ENCODE results near the gene SPNS2. TPM values are rescaled to one million over a fixed set of nuclear protein-coding genes. Genes with fewer than 3 reads are reported as not detected.

Gene SPNS2
- total RNA-seq, 1 experiment from 2014 or later, result 2.6 TPM

DNA sequence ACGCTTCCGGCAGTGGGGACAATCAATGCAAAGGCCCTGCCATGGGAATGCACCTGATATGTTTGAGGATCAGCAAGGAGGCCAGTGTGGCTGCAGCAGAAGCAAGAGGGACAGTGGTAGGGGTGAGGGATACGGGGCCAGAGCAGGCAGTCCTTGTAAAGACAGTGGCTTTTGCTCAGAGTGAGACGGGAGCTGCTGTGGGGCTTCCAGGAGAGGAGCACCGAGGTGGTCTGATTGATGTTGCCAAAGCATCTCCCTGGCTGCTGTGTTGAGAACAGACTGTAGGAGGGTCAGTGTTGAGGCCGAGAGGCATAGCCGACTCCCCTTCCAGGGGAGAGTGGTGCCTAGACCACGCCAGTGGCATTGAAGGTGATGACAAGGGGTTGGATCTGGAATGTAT lies 11.4 kb upstream of the SPNS2 start:
- peaks cover 18% of the 10 kb centered on the region for H3K4me1 ChIP-seq (ENCODE audit: insufficient read depth, low read length)
- intact Hi-C loops (cut with micrococcal nuclease), result no loop called here
- H3K36me3 ChIP-seq (ENCODE audit: low read depth, low read length), result no peaks in the 10 kb centered on the region
- BruUV-seq (replicated peaks), result no TSS peak
- POLR2A ChIA-PET (ENCODE audit: unreplicated experiment), result no interaction called here
- H3K9me3 ChIP-seq (ENCODE audit: low read length), result no peaks in the 10 kb centered on the region
- H3K4me3 ChIP-seq (ENCODE audit: low read length), result no peak overlapping the region
- TF ChIP-seq EZH2 (IDR thresholded peaks at IDR 0.05; ENCODE audit: low read length, unreplicated experiment) (no peak), EZH2phosphoT487 (IDR thresholded peaks at IDR 0.05; ENCODE audit: borderline replicate concordance, low read length) (no peak), CTCF (conservative IDR thresholded peaks at IDR 0.05; ENCODE audit: low read depth, low read length) (no peak)
- no peak overlapping the region for H3K9ac ChIP-seq (ENCODE audit: low read length)
- CTCF ChIA-PET, result no interaction called here
- H3K9me2 ChIP-seq (replicated peaks; ENCODE audit: low read length), result no peaks in the 10 kb centered on the region
- no peak for DNase-seq
- no peak overlapping the region for H3K27ac ChIP-seq (ENCODE audit: low read length)
- H4K20me1 ChIP-seq (ENCODE audit: low read length), result no peaks in the 10 kb centered on the region
- H3K79me2 ChIP-seq (ENCODE audit: low read length), result no peaks in the 10 kb centered on the region
- ATAC-seq, result no peak
- no peaks in the 10 kb centered on the region for H3K27me3 ChIP-seq (ENCODE audit: low read length)
- no peaks in the 10 kb centered on the region for H3F3A ChIP-seq (ENCODE audit: low read length, unreplicated experiment)
- H2AFZ ChIP-seq (ENCODE audit: low read length), result no peak overlapping the region
- no peak overlapping the region for H3K4me2 ChIP-seq (ENCODE audit: low read length)

GRCh38 chr17:4487820-4488716 lies 10.6 kb upstream of the SPNS2 start:
- H3K4me3 ChIP-seq (ENCODE audit: low read length), result no peak overlapping the region
- intact Hi-C loops (cut with micrococcal nuclease), result no loop called here
- H3K9ac ChIP-seq (ENCODE audit: low read length), result no peak overlapping the region
- no peaks in the 10 kb centered on the region for H3K9me3 ChIP-seq (ENCODE audit: low read length)
- no TSS peak for BruUV-seq (replicated peaks)
- no peak overlapping the region for H3K4me2 ChIP-seq (ENCODE audit: low read length)
- ChIA-PET CTCF (no interaction called here), POLR2A (ENCODE audit: unreplicated experiment) (no interaction called here)
- H3K36me3 ChIP-seq (ENCODE audit: low read depth, low read length), result no peaks in the 10 kb centered on the region
- TF ChIP-seq EZH2 (IDR thresholded peaks at IDR 0.05; ENCODE audit: low read length, unreplicated experiment), result no peak
- no peak for TF ChIP-seq CTCF (conservative IDR thresholded peaks at IDR 0.05; ENCODE audit: low read depth, low read length)
- no peak for TF ChIP-seq EZH2phosphoT487 (IDR thresholded peaks at IDR 0.05; ENCODE audit: borderline replicate concordance, low read length)
- H4K20me1 ChIP-seq (ENCODE audit: low read length), result no peaks in the 10 kb centered on the region
- no peak overlapping the region for H3K27ac ChIP-seq (ENCODE audit: low read length)
- peaks cover 15% of the 10 kb centered on the region for H3K4me1 ChIP-seq (ENCODE audit: insufficient read depth, low read length)
- no peaks in the 10 kb centered on the region for H3K79me2 ChIP-seq (ENCODE audit: low read length)
- ATAC-seq, result no peak
- no peak for DNase-seq
- no peaks in the 10 kb centered on the region for H3F3A ChIP-seq (ENCODE audit: low read length, unreplicated experiment)
- no peaks in the 10 kb centered on the region for H3K27me3 ChIP-seq (ENCODE audit: low read length)
- H3K9me2 ChIP-seq (replicated peaks; ENCODE audit: low read length), result no peaks in the 10 kb centered on the region
- H2AFZ ChIP-seq (ENCODE audit: low read length), result no peak overlapping the region

- ChIA-PET CTCF (no interaction called here), POLR2A (ENCODE audit: unreplicated experiment) (no interaction called here)
- Histone ChIP-seq H3K9me2 (replicated peaks; ENCODE audit: low read length) (no peaks in the 10 kb centered on the region), H3K27ac (ENCODE audit: low read length) (no peak overlapping the region), H3F3A (ENCODE audit: low read length, unreplicated experiment) (no peaks in the 10 kb centered on the region), H3K9me3 (ENCODE audit: low read length) (no peaks in the 10 kb centered on the region), H3K36me3 (ENCODE audit: low read depth, low read length) (no peaks in the 10 kb centered on the region), H2AFZ (ENCODE audit: low read length) (no peak overlapping the region), H3K79me2 (ENCODE audit: low read length) (no peaks in the 10 kb centered on the region), H3K27me3 (ENCODE audit: low read length) (no peaks in the 10 kb centered on the region), H4K20me1 (ENCODE audit: low read length) (no peaks in the 10 kb centered on the region), H3K4me1 (ENCODE audit: insufficient read depth, low read length) (peaks cover 8% of the 10 kb centered on the region), H3K9ac (ENCODE audit: low read length) (no peak overlapping the region), H3K4me2 (ENCODE audit: low read length) (no peak overlapping the region), H3K4me3 (ENCODE audit: low read length) (no peak overlapping the region)
- intact Hi-C loops (cut with micrococcal nuclease), result no loop called here
- no peak for ATAC-seq
- TF ChIP-seq EZH2phosphoT487 (IDR thresholded peaks at IDR 0.05; ENCODE audit: borderline replicate concordance, low read length) (no peak), CTCF (conservative IDR thresholded peaks at IDR 0.05; ENCODE audit: low read depth, low read length) (no peak), EZH2 (IDR thresholded peaks at IDR 0.05; ENCODE audit: low read length, unreplicated experiment) (no peak)
- no peak for DNase-seq
- no TSS peak for BruUV-seq (replicated peaks)
Observed at GRCh38 chr17:4488989-4489595, 9.6 kb upstream of the SPNS2 start.
